Activated CD8-positive, alpha-beta memory T cell treated with anti-CD3 and anti-CD28 coated beads, Interleukin-2, amount 50 U/mL, for 24 hours (primary cell): ENCODE measurements around the gene A1BG.
"Not testable (repeated sequence)": the region's sequence is repeated elsewhere in the genome, so short reads cannot be mapped to it uniquely, and the experiment has no call there.

ENCODE experiments used
- DNase-seq: peaks from one replicate; pipeline ENCODE4 v3.0.0-alpha.2; 2020; ENCODE audit errors: extremely low read depth

The A1BG gene

DNA sequence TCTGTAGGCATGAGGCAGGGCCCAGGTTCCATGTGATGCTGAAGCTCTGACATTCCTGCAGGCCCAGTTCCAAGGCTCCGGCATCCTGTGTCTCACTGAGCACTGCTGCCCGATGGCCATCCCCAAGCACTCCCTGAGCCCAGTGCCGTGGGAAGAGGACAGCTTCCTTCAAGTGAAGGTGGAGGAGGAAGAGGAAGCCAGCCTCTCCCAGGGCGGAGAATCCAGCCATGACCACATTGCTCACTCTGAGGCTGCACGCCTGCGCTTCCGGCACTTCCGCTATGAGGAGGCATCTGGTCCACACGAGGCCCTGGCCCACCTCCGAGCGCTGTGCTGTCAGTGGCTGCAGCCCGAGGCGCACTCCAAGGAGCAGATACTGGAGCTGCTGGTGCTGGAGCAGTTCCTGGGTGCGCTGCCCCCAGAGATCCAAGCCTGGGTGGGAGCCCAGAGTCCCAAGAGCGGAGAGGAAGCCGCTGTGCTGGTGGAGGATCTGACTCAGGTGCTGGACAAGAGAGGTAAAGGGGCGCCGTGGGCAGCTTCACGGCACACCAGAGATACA lies 18.5 kb downstream of the A1BG start:
- no peak for DNase-seq

DNA sequence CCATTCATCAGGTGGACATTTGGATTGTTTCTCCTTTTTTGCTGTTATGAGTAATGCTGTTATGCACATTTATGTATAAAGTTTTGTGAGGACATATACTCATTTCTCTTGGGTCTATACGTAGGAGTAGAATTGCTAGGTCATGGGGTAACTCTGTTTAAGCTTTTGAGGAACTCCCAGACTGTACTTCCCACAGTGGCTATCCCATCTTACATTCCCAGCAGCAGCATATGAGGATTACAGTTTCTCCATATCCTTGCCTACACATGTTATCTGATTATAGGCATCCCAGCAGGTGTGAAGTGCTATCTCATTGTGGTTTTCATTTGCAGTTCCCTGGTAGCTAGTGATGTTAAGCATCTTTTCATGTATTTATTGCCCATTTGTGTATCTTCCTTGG lies 20.6 kb downstream of the A1BG start:
- DNase-seq = no peak

DNA sequence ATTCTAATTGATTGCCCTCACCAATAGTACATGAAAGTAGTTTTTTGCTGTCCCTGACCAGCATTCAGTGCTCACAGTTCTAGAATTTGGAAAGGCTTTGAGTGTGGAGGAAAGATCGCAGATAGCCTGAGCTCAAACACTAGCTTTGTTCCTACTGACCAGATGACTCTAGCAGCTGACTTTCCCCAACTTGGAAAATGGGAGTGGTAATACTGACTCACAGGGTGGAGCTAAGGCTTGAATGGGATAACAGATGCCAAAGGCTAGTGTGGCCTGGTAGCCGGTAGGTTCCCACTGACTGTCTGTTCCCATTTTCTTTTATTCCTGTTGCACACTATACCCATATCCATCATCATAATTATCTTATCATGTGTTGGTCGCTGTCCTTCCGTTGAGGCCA lies 22.8 kb downstream of the A1BG start:
- no peak for DNase-seq

DNA sequence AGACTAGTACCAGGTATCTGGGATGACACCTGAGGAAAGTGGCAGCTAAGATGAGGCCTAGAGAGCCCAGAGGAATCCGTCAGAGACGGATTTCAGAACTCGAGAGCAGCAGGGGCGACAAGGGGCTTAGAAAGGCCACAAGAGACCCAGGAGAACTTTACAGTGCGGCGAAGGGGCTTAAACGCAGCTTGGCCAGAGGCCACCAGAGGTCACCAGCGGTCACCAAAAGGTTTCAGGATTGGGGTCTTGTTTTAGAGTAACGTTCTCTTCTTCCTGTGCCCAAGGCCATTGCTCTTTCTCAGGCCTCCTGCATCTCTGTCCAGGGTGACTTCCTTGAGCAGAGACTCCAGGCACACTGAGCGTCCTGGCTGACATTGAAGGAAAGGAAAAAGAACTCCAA lies 24.3 kb downstream of the A1BG start:
- DNase-seq = no peak

DNA sequence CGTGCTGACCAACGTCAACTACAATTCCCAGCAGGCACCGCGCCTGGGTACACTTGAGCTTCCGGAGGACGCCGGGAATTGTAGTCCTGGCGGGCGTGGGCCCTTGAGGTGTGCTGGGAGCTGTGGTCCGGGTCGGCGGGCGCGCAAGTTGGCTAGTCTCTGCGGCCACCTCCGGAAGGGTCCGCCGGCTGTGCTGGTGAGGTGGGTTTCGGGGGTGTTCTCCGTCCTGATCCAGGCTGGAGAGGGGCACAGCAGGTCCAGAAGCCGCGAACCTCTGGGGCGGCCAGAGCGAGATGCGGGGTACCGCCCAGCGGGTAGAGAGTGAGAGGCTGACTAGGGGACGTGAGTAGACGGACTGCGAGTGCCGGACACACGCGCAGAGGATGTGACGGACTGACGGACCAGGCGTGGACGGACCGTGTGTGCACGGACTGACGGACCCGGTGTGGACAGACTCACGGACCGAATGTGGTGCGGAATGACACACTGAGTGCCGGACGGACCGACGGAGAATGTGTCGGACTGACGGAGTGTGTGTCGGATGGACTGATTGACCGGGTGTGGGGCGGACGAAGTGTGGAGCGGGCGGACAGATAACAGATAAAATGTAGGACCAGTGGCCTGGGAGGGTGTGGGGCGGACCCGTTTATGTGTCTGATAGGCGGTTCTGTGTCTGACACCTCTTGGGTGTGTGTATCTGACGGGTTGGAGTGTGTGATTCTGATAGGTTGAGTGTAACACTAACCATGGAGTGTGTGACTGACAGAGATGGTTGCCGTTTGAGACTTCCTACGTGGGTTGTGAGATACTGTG lies 26.2 kb downstream of the A1BG start, which contains the start of gene ZSCAN22:
Gene ZSCAN22, plus strand, starts transcription at position 81 of the 813 bp plus-strand sequence. CDS start 7,809 bp downstream, outside the sequence.
- DNase-seq = peak; percentile 75

DNA sequence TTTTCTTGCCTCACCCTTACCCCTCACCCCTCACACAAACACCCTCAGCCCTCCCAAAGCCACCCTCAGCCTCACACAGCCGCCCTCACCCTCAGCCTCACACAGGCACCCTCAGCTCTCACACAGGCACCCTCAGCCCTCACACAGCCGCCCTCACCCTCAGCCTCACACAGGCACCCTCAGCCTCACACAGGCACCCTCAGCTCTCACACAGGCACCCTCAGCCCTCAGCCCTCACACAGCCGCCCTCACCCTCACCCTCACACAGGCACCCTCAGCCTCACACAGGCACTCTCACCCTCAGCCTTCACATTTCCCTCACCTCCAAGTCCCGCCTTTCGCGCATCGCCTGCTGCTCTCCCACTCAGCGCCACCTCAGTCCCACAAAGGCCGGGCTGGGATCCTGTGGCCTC lies 26.8 kb downstream of the A1BG start:
- DNase-seq = no peak

- no peak for DNase-seq
These were observed 27.8 kb downstream of the A1BG start for GRCh38 chr19:58325311-58326022.

- DNase-seq = no peak
These were observed 34.1 kb downstream of the A1BG start for GRCh38 chr19:58319241-58319640.

GRCh38 chr19:58318297-58318696 lies 35.0 kb downstream of the A1BG start:
- DNase-seq = no peak

DNA sequence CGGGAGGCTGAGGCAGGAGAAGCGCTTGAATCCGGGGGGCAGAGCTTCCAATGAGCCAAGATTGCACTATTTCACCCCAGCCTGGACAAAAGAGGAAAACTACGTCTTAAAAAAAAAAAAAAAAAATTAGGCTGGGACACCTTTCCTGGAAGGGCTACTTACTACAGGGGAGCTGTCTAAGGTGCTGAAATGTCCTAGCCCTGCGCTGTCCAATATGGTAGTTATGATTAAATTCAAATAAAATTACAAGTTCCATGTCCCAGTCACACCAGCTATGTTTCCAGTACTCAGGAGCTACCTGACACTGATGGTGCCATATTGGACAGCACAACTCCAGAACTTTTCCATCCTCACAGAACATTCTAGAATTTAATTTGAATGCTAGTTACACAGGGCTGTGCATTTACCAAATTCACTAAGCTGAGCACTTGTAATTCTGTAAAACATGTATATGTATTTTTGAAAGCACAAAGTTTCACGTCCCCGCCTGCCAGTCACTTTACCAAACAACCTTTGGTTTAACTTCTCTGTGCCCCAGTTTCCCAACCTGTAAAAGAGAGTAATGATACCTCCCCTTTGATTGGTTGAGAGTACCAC lies 35.7 kb downstream of the A1BG start:
- no peak for DNase-seq

- no peak for DNase-seq
These were observed 37.7 kb downstream of the A1BG start for GRCh38 chr19:58315580-58315979.

DNA sequence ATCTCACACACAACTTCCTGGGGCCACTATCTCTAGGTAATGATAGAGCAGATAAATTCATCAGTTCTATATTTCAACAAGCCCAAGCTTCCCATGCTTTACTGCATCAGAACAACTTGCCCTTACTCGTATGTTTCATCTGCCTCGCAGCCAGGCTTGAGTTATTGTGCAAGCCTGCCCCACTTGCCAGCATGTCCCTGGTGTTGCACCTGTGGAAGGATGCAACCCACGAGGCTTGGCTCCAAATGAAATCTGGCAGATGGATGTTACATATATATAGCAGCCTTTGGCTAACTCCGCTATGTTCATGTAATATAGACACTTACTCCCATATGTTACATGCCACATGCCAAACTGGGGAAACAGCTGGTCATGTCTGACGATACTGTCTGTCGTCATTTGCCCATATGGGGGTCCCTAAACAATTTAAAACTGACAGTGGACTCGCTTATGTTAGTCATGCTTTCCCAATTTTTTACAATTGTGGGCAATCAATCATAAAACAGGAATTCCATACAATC lies 41.9 kb downstream of the A1BG start:
- DNase-seq = no peak

- not testable (repeated sequence) for DNase-seq
These were observed 42.6 kb downstream of the A1BG start for GRCh38 chr19:58310685-58311084.

GRCh38 chr19:58307736-58308135 lies 45.6 kb downstream of the A1BG start:
- no peak for DNase-seq

GRCh38 chr19:58305932-58306323 lies 47.4 kb downstream of the A1BG start:
- no peak for DNase-seq

- DNase-seq = peak; percentile 83
These were observed 48.0 kb downstream of the A1BG start, which contains the start of gene ERVK3-1 for GRCh38 chr19:58305065-58305931. Gene ERVK3-1 (plus strand): TSS chr19:58305377. CDS start chr19:58312169, 6,792 bp downstream.

DNA sequence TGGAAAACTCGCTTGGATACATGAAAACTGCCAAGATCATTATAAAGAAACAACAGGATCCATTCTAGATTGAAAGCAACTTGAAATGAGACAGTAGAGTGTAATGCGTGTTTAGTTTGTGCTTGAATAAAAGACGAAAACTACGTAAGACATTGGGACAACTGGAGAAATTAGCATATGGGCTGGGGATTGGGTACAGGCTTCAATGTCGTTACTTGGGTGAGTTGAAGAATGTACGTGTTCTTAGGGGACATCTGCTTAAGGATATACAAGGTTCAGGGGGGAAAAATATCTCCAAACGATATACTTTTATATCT lies 48.6 kb downstream of the A1BG start:
- no peak for DNase-seq

DNA sequence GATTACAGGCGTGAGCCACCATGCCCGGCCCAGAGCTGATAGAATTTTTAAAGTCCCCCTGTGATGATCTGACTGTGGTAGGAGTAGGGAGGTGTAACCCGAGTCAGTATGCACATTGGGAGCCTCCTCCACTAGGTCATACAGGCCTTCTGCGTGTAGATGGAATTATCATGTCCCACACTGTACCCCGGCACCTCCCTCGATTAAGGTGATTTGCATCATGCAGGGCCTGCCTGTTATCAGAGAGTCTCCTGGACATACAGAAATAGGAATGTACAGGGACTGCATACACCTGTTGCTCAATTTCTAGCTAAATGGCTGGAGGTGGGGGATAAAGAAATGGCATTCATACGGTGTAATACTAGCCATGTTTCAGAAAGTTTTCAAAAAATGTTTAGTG lies 49.0 kb downstream of the A1BG start:
- DNase-seq = no peak

GRCh38 chr19:58300620-58301019 lies 52.7 kb downstream of the A1BG start:
- no peak for DNase-seq

- DNase-seq = no peak
These were observed 57.2 kb downstream of the A1BG start for GRCh38 chr19:58296104-58296503.
